Thyroid gland (tissue), 4 donors: Measurements from ENCODE around the gene MICAL3.

Source experiments
- POLR2A ChIP-seq, 2 donors: fragments of 450-650 bp; IDR thresholded peaks; one replicate each; pipeline ENCODE4 v1.6.1; 2017; ENCODE audit warnings: antibody characterized with exemption in 2 of 2, mild to moderate bottlenecking in 2 of 2, moderate library complexity in 1 of 2
- TF ChIP-seq, protein P1 (sequence below), 6 experiments: fragments of 200-600 bp in 3 of 6; fragments of 450-650 bp in 3 of 6; sonication (generic) in 3 of 6; IDR thresholded peaks; one replicate each; pipeline ENCODE4 v1.5.1; 2016 to 2019; ENCODE audit warnings: antibody characterized with exemption in 6 of 6, mild to moderate bottlenecking in 2 of 6, inconsistent platforms in 1 of 6, moderate library complexity in 1 of 6

- TF ChIP-seq, protein P1, sequence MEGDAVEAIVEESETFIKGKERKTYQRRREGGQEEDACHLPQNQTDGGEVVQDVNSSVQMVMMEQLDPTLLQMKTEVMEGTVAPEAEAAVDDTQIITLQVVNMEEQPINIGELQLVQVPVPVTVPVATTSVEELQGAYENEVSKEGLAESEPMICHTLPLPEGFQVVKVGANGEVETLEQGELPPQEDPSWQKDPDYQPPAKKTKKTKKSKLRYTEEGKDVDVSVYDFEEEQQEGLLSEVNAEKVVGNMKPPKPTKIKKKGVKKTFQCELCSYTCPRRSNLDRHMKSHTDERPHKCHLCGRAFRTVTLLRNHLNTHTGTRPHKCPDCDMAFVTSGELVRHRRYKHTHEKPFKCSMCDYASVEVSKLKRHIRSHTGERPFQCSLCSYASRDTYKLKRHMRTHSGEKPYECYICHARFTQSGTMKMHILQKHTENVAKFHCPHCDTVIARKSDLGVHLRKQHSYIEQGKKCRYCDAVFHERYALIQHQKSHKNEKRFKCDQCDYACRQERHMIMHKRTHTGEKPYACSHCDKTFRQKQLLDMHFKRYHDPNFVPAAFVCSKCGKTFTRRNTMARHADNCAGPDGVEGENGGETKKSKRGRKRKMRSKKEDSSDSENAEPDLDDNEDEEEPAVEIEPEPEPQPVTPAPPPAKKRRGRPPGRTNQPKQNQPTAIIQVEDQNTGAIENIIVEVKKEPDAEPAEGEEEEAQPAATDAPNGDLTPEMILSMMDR (IDR thresholded peaks at IDR 0.05) = no peak
- TF ChIP-seq POLR2A (IDR thresholded peaks at IDR 0.05) = no peak
Measured at GRCh38 chr22:18070041-18070440, 45.7 kb upstream of the MICAL3 start.
